A673 (cell line): ENCODE measurements around the gene DIAPH1. TPM values are rescaled to one million over a fixed set of nuclear protein-coding genes. Genes with fewer than 3 reads are reported as not detected.

Source experiments
- BruUV-seq: library from RNA; stranded (reverse); fragments of 400-500 nt; replicated peaks from 2 replicates; lab custom pipeline; 2021; lab: Mats Ljungman, UMichigan
- CTCF ChIA-PET: fragments of 300-600 bp; sonication (Branson Sonifier 250); formaldehyde crosslinking; loops from one replicate; lab custom pipeline; 2022; ENCODE audit warnings: antibody characterized with exemption; lab: Charles Lee
- POLR2A ChIA-PET: fragments of 300-600 bp; sonication (Branson Sonifier 250); formaldehyde crosslinking; loops from one replicate; lab custom pipeline; 2022; ENCODE audit warnings: antibody characterized with exemption; ENCODE audit not compliant: low non-redundant PET; lab: Charles Lee
- DNase-seq: peaks from one replicate; pipeline ENCODE4 v3.0.0-alpha.2; 2015; ENCODE audit warnings: low spot score
- H3K27ac ChIP-seq: fragments of 200-600 bp; sonication (generic); 2 replicates; pipeline ENCODE4 v1.5.1; 2016; ENCODE audit warnings: mixed run types, low read depth, mild to moderate bottlenecking, mixed read lengths, antibody characterized with exemption, low read length; ENCODE audit not compliant: poor library complexity, severe bottlenecking
- H3K27me3 ChIP-seq: fragments of 200-600 bp; sonication (generic); replicated peaks from 2 replicates; pipeline ENCODE4 v1.6.1; 2017; ENCODE audit warnings: mixed run types, low read depth, mild to moderate bottlenecking, mixed read lengths, antibody characterized with exemption, low read length; ENCODE audit not compliant: insufficient read depth, poor library complexity
- H3K36me3 ChIP-seq: fragments of 200-600 bp; sonication (generic); 2 replicates; pipeline ENCODE4 v1.6.1; 2016; ENCODE audit warnings: mixed run types, mild to moderate bottlenecking, mixed read lengths, antibody characterized with exemption, low read length; ENCODE audit not compliant: insufficient read depth, poor library complexity, severe bottlenecking
- H3K4me1 ChIP-seq: fragments of 200-600 bp; sonication (generic); 2 replicates; pipeline ENCODE4 v1.6.1; 2017; ENCODE audit warnings: mixed run types, mild to moderate bottlenecking, mixed read lengths, antibody characterized with exemption, low read length; ENCODE audit not compliant: insufficient read depth, poor library complexity, severe bottlenecking
- H3K4me3 ChIP-seq: fragments of 200-600 bp; sonication (generic); 2 replicates; pipeline ENCODE4 v1.5.1; 2016; ENCODE audit warnings: low read depth, mixed run types, mild to moderate bottlenecking, mixed read lengths, low read length; ENCODE audit not compliant: poor library complexity, severe bottlenecking
- H3K9me3 ChIP-seq: fragments of 200-600 bp; sonication (generic); 2 replicates; pipeline ENCODE4 v1.6.1; 2016; ENCODE audit warnings: mixed run types, low read depth, mild to moderate bottlenecking, mixed read lengths, antibody characterized with exemption, low read length; ENCODE audit not compliant: poor library complexity, severe bottlenecking
- CTCF ChIP-seq: fragments of 300-800, 200-600 bp; sonication (generic); conservative IDR thresholded peaks from 2 replicates; pipeline ENCODE4 v1.5.1; 2017; ENCODE audit warnings: low read depth, mild to moderate bottlenecking, antibody characterized with exemption, low read length, moderate library complexity, mixed read lengths
- EZH2 ChIP-seq: fragments of 200-600 bp; sonication (generic); IDR thresholded peaks from 2 replicates; pipeline ENCODE4 v1.6.1; 2017; ENCODE audit warnings: borderline replicate concordance, low read depth, mild to moderate bottlenecking, mixed read lengths, antibody characterized with exemption, low read length; ENCODE audit not compliant: poor library complexity, severe bottlenecking
- intact Hi-C: fragments of 100-400 bp; cut with micrococcal nuclease; formaldehyde crosslinking; loops from one replicate; pipeline ENCODE4 v1.10.0; 2022; ENCODE audit not compliant: unreplicated experiment
- total RNA-seq: library from RNA; stranded (reverse); gene quantifications from 2 replicates; pipeline ENCODE4 v1.2.3, GENCODE V29; 2021

The DIAPH1 gene
- total RNA-seq, 1 experiment from 2014 or later: 109 TPM

- Histone ChIP-seq H3K9me3 (no peaks in the 10 kb centered on the region), H3K36me3 (no peaks in the 10 kb centered on the region), H3K27me3 (no peaks in the 10 kb centered on the region), H3K4me3 (no peak overlapping the region), H3K27ac (no peak overlapping the region), H3K4me1 (peaks cover 20% of the 10 kb centered on the region)
- DNase-seq: peak; percentile 64
- BruUV-seq: no TSS peak
- intact Hi-C loops: no loop called here
- TF ChIP-seq CTCF (no peak), EZH2 (no peak)
- ChIA-PET POLR2A (no interaction called here), CTCF (interaction anchor here (0.6 kb wide), 1 partner anchor 44 kb away, joined by 4 read pairs; no protein-coding TSS in a partner anchor)
Observed at GRCh38 chr5:141603923-141604717, 14.7 kb downstream of the DIAPH1 start.

GRCh38 chr5:141602606-141603005 lies 16.2 kb downstream of the DIAPH1 start:
- Histone ChIP-seq H3K9me3 (no peaks in the 10 kb centered on the region), H3K27ac (no peak overlapping the region), H3K36me3 (no peaks in the 10 kb centered on the region), H3K27me3 (no peaks in the 10 kb centered on the region), H3K4me1 (peaks cover 20% of the 10 kb centered on the region), H3K4me3 (no peak overlapping the region)
- ChIA-PET CTCF (no interaction called here), POLR2A (interaction anchor here (0.6 kb wide), 1 partner anchor 13 kb away, joined by 3 read pairs; no protein-coding TSS in a partner anchor)
- no TSS peak for BruUV-seq
- intact Hi-C loops: no loop called here
- TF ChIP-seq EZH2 (no peak), CTCF (no peak)
- DNase-seq: no peak

GRCh38 chr5:141598391-141599345 lies 20.1 kb downstream of the DIAPH1 start:
- Histone ChIP-seq H3K27me3 (no peaks in the 10 kb centered on the region), H3K4me3 (no peak overlapping the region), H3K9me3 (no peaks in the 10 kb centered on the region), H3K36me3 (no peaks in the 10 kb centered on the region), H3K4me1 (no peaks in the 10 kb centered on the region), H3K27ac (no peak overlapping the region)
- no TSS peak for BruUV-seq
- intact Hi-C loops: no loop called here
- TF ChIP-seq EZH2 (no peak), CTCF (no peak)
- CTCF ChIA-PET: no interaction called here
- DNase-seq: no peak
- POLR2A ChIA-PET: no interaction called here
